SK-N-MC (cell line): ENCODE results near the gene TUBB4B.

ENCODE experiments used
- EZH2 ChIP-seq: fragments of 200-600 bp; sonication (generic); IDR thresholded peaks from one replicate; pipeline ENCODE4 v1.6.1; 2017; ENCODE audit warnings: antibody characterized with exemption
- FOXP2 ChIP-seq: optimal IDR thresholded peaks from 2 replicates; pipeline ENCODE3; 2011; ENCODE audit warnings: mild to moderate bottlenecking, moderate library complexity; ENCODE audit not compliant: insufficient read depth; ENCODE audit errors: extremely low read length, control extremely low read depth
- POLR2AphosphoS5 ChIP-seq: IDR thresholded peaks from 2 replicates; pipeline ENCODE4 v1.6.1; 2012; ENCODE audit warnings: mild to moderate bottlenecking, low read depth, low read length, borderline replicate concordance

GRCh38 chr9:137235424-137236237, 5.5 kb upstream of the TUBB4B start:
- no peak for TF ChIP-seq EZH2
- no peak for TF ChIP-seq POLR2AphosphoS5
- no peak for TF ChIP-seq FOXP2
